Left forelimb (tissue), 1 donor: ENCODE data around the gene ADARB2.
"Not testable (repeated sequence)": the region's sequence is repeated elsewhere in the genome, so short reads cannot be mapped to it uniquely, and the experiment has no call there.

Experiments
- DNase-seq: peaks from one replicate; pipeline ENCODE4 v3.0.0-alpha.2; 2018; ENCODE audit warnings: low spot score

The ADARB2 gene

GRCh38 chr10:1232164-1232911 lies 505.0 kb downstream of the ADARB2 start:
- DNase-seq: peak; percentile 26

- DNase-seq: peak; percentile 37
Measured at GRCh38 chr10:1230592-1231275, 506.6 kb downstream of the ADARB2 start.

- DNase-seq: peak; percentile 25
Measured at GRCh38 chr10:1230138-1230537, 507.2 kb downstream of the ADARB2 start.

GRCh38 chr10:1229574-1229973 lies 507.8 kb downstream of the ADARB2 start:
- no peak for DNase-seq

- no peak for DNase-seq
Measured at GRCh38 chr10:1229116-1229515, 508.2 kb downstream of the ADARB2 start.

GRCh38 chr10:1228467-1228975 lies 508.8 kb downstream of the ADARB2 start:
- peak; percentile 38 for DNase-seq

- DNase-seq: no peak
Measured at GRCh38 chr10:1227510-1228402, 509.6 kb downstream of the ADARB2 start.

GRCh38 chr10:1226907-1227306 lies 510.4 kb downstream of the ADARB2 start:
- not testable (repeated sequence) for DNase-seq

GRCh38 chr10:1219874-1220273 lies 517.5 kb downstream of the ADARB2 start:
- not testable (repeated sequence) for DNase-seq

GRCh38 chr10:1217661-1218060 lies 519.7 kb downstream of the ADARB2 start:
- peak; percentile 40 for DNase-seq

- DNase-seq: peak; percentile 30
Measured at GRCh38 chr10:1217237-1217587, 520.1 kb downstream of the ADARB2 start.

- peak; percentile 53 for DNase-seq
Measured at GRCh38 chr10:1216574-1217236, 520.6 kb downstream of the ADARB2 start.

GRCh38 chr10:1215862-1216573 lies 521.3 kb downstream of the ADARB2 start:
- peak; percentile 56 for DNase-seq

- DNase-seq: peak; percentile 46
Measured at GRCh38 chr10:1214882-1215540, 522.3 kb downstream of the ADARB2 start.

GRCh38 chr10:1214071-1214675 lies 523.2 kb downstream of the ADARB2 start:
- DNase-seq: peak; percentile 28

GRCh38 chr10:1213252-1214070 lies 523.9 kb downstream of the ADARB2 start:
- DNase-seq: peak; percentile 53

GRCh38 chr10:1212571-1213141 lies 524.7 kb downstream of the ADARB2 start:
- peak; percentile 65 for DNase-seq

GRCh38 chr10:1211844-1212570 lies 525.3 kb downstream of the ADARB2 start:
- DNase-seq: peak; percentile 42
